ENCODE data around the gene XRCC3. TPM values are rescaled to one million over a fixed set of nuclear protein-coding genes. Genes with fewer than 3 reads are reported as not detected.

XRCC3 gene
- total RNA-seq, 1 experiment from 2014 or later = 46.7 TPM

DNA sequence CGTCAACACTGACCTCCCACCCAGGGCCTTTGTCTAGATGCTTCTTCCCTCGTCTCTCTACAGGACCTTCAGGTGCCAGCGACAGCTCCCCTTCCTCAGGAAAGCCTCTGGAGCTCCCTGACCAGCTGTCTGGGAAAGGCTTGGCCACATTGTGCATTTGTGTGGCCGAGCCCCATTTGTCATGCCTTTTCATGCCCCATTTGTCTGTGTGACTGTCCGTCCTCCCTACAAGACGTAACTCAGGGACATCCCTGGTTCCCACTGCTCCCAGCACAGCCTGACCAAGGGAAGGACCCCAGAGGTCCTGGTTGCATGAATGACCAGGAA lies 24.2 kb upstream of the XRCC3 start:
- peak overlapping the region; percentile 83 for H3K27ac Mint-ChIP-seq
- peaks cover 11% of the 10 kb centered on the region for H3K4me1 Mint-ChIP-seq
- no peaks in the 10 kb centered on the region for H3K27me3 Mint-ChIP-seq (ENCODE audit: low read depth)
- ATAC-seq (no peak), DNase-seq (ENCODE audit: low spot score) (no peak)
- ChIA-PET POLR2A (no interaction called here), CTCF (interaction anchor here (1.0 to 1.2 kb wide), 6 partner anchors 12 to 825 kb away, joined by 3 to 5 read pairs (median 3); no protein-coding TSS in a partner anchor)
- no peak overlapping the region for H3K4me3 Mint-ChIP-seq
- TF ChIP-seq CTCF (IDR thresholded peaks at IDR 0.05) (no peak), ZBTB21 (CRISPR knock-in tag; IDR thresholded peaks at IDR 0.05; ENCODE audit: borderline replicate concordance) (no peak), OVOL2 (CRISPR knock-in tag; IDR thresholded peaks at IDR 0.05; ENCODE audit: borderline replicate concordance) (no peak), ETV6 (CRISPR knock-in tag; IDR thresholded peaks at IDR 0.05) (no peak), NFYB (CRISPR knock-in tag; conservative IDR thresholded peaks at IDR 0.05; ENCODE audit: low read depth) (no peak), RELA (CRISPR knock-in tag; IDR thresholded peaks at IDR 0.05; ENCODE audit: borderline replicate concordance) (no peak), GRHL2 (CRISPR knock-in tag; IDR thresholded peaks at IDR 0.05; ENCODE audit: insufficient replicate concordance, severe bottlenecking) (no peak), ZNF425 (CRISPR knock-in tag; conservative IDR thresholded peaks at IDR 0.05) (no peak), TCF7 (CRISPR knock-in tag; IDR thresholded peaks at IDR 0.05; ENCODE audit: low read depth) (no peak), E2F1 (CRISPR knock-in tag; IDR thresholded peaks at IDR 0.05) (no peak), NR2C2 (CRISPR knock-in tag; IDR thresholded peaks at IDR 0.05) (no peak), HMGA2 (CRISPR knock-in tag; IDR thresholded peaks at IDR 0.05) (no peak), SMAD4 (CRISPR knock-in tag; IDR thresholded peaks at IDR 0.05) (no peak), MYBL2 (CRISPR knock-in tag; IDR thresholded peaks at IDR 0.05) (no peak)
- TF ChIP-seq, protein P1, sequence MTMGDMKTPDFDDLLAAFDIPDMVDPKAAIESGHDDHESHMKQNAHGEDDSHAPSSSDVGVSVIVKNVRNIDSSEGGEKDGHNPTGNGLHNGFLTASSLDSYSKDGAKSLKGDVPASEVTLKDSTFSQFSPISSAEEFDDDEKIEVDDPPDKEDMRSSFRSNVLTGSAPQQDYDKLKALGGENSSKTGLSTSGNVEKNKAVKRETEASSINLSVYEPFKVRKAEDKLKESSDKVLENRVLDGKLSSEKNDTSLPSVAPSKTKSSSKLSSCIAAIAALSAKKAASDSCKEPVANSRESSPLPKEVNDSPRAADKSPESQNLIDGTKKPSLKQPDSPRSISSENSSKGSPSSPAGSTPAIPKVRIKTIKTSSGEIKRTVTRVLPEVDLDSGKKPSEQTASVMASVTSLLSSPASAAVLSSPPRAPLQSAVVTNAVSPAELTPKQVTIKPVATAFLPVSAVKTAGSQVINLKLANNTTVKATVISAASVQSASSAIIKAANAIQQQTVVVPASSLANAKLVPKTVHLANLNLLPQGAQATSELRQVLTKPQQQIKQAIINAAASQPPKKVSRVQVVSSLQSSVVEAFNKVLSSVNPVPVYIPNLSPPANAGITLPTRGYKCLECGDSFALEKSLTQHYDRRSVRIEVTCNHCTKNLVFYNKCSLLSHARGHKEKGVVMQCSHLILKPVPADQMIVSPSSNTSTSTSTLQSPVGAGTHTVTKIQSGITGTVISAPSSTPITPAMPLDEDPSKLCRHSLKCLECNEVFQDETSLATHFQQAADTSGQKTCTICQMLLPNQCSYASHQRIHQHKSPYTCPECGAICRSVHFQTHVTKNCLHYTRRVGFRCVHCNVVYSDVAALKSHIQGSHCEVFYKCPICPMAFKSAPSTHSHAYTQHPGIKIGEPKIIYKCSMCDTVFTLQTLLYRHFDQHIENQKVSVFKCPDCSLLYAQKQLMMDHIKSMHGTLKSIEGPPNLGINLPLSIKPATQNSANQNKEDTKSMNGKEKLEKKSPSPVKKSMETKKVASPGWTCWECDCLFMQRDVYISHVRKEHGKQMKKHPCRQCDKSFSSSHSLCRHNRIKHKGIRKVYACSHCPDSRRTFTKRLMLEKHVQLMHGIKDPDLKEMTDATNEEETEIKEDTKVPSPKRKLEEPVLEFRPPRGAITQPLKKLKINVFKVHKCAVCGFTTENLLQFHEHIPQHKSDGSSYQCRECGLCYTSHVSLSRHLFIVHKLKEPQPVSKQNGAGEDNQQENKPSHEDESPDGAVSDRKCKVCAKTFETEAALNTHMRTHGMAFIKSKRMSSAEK (CRISPR knock-in tag; IDR thresholded peaks at IDR 0.05; ENCODE audit: borderline replicate concordance) = no peak
- no peaks in the 10 kb centered on the region for H3K9me3 Mint-ChIP-seq
- H3K36me3 Mint-ChIP-seq = peaks cover 8% of the 10 kb centered on the region

GRCh38 chr14:103738701-103739451 lies 23.6 kb upstream of the XRCC3 start:
- H3K27ac Mint-ChIP-seq = peak overlapping the region; percentile 12; the same call in 1 of the 2 replicates
- TF ChIP-seq GABPB1 (CRISPR knock-in tag; IDR thresholded peaks at IDR 0.05) = no peak
- TF ChIP-seq ZNF671 (CRISPR knock-in tag; IDR thresholded peaks at IDR 0.05) = no peak
- no peak for TF ChIP-seq NR2C2 (CRISPR knock-in tag; IDR thresholded peaks at IDR 0.05)
- DNase-seq (ENCODE audit: low spot score) = no peak
- ChIA-PET CTCF (interaction anchor here (1.0 to 1.2 kb wide), 3 partner anchors 52 to 162 kb away, joined by 3 to 5 read pairs (median 3); no protein-coding TSS in a partner anchor), POLR2A (no interaction called here)
- peaks cover 8% of the 10 kb centered on the region for H3K36me3 Mint-ChIP-seq
- no peak for ATAC-seq
- H3K9me3 Mint-ChIP-seq = no peaks in the 10 kb centered on the region
- no peaks in the 10 kb centered on the region for H3K27me3 Mint-ChIP-seq (ENCODE audit: low read depth)
- no peak overlapping the region for H3K4me3 Mint-ChIP-seq
- peaks cover 9% of the 10 kb centered on the region for H3K4me1 Mint-ChIP-seq

Data from WTC11 (cell line).